Ecto neural progenitor cell (in vitro differentiated cells): Measurements from ENCODE around the gene SCRT2.
A peak's percentile ranks its signal among the peaks of the same experiment; 100 is the strongest.

Source experiments
- DNase-seq: peaks from one replicate; pipeline ENCODE4 v3.0.0-alpha.2; 2018; ENCODE audit warnings: low spot score

SCRT2 gene

GRCh38 chr20:672963-673602 is 2.5 kb downstream of the SCRT2 start:
- DNase-seq: no peak

GRCh38 chr20:671252-672030 is 4.2 kb downstream of the SCRT2 start:
- DNase-seq: no peak

- DNase-seq: no peak
Measured at GRCh38 chr20:669573-669972, 6.0 kb downstream of the SCRT2 start.

- no peak for DNase-seq
Measured at GRCh38 chr20:668638-669037, 7.0 kb downstream of the SCRT2 start.

- DNase-seq: no peak
Measured at GRCh38 chr20:668050-668449, 7.6 kb downstream of the SCRT2 start.

GRCh38 chr20:667351-668034 is 8.1 kb downstream of the SCRT2 start:
- peak; percentile 79 for DNase-seq

- DNase-seq: no peak
Measured at GRCh38 chr20:666877-667276, 8.7 kb downstream of the SCRT2 start.

GRCh38 chr20:665276-665675 is 10.3 kb downstream of the SCRT2 start:
- DNase-seq: no peak

DNA sequence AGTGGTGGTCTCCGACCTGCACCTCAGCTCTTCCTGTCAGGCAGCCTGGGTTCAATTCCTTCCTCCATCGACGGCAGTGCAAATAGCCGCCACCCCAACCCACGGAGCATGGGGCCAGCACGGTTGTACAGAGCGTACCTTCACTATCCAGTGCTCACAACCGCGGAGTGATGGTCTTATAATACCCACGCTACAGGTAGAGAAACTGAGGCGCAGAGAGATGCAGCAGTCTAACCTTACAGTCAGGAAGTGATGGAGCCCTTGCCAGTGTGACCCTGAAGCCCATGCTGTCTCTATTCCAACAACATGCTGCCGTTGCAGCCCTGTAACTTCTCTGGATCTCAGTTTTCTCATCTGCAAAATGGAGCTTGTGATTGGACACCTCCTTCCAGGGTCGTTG is 11.0 kb downstream of the SCRT2 start:
- no peak for DNase-seq

DNA sequence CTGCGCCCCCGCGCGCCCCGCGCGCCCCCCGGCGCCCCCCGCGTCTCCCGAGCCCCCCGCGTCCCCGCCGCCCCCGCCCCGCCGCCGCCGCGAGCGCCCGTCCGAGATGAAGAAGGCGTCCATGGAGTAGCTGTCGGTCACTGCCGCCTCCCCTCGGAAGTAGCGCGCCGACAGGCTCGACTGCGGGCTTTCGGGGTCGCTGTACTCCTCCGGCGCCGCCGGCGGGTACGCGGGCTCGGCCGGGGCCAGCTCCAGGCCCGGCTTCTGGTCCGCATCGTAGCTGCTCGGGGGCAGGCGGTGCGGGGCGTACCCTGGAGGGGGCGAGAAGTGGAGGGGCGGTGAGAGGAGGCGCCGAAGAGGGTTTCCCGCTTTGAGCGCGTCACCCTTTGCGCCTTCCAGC is 11.5 kb downstream of the SCRT2 start:
- DNase-seq: no peak

DNA sequence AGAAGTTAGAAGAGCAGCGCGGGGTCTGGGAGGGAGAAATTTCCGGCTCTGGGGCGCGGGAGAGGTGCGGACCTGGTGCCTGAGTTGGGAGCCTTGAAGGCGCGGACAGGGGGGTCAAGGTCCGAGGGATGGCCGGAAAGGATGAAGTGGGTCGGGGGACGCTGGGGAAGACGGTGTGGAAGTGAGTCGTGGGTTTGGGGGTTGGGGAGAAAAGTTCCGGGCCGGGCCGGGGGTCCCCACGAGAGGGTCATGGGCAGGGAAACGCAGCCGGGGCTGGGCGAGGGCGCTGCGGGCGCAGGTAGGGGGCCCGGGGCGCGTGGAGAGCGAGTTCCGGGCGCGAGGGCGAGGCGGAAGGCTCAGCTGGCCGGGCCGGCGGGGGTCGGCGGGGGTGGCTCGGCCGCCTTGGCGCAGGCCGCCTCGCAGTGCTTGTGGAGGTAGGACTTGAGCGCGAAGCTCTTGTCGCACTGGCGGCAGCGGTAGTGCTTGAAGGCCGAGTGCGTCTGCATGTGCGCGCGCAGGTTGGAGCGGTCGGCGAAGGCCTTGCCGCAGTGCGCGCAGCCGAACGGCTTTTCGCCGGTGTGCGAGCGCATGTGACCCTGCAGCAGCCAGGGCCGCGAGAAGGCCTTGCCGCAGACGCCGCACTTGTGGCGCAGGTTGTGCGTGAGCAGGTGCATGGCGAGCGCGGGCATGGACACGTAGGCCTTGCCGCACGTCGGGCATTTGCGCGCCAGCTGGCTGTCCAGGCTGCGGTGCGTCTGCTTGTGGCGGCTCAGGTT is 12.1 kb downstream of the SCRT2 start:
- DNase-seq: no peak

DNA sequence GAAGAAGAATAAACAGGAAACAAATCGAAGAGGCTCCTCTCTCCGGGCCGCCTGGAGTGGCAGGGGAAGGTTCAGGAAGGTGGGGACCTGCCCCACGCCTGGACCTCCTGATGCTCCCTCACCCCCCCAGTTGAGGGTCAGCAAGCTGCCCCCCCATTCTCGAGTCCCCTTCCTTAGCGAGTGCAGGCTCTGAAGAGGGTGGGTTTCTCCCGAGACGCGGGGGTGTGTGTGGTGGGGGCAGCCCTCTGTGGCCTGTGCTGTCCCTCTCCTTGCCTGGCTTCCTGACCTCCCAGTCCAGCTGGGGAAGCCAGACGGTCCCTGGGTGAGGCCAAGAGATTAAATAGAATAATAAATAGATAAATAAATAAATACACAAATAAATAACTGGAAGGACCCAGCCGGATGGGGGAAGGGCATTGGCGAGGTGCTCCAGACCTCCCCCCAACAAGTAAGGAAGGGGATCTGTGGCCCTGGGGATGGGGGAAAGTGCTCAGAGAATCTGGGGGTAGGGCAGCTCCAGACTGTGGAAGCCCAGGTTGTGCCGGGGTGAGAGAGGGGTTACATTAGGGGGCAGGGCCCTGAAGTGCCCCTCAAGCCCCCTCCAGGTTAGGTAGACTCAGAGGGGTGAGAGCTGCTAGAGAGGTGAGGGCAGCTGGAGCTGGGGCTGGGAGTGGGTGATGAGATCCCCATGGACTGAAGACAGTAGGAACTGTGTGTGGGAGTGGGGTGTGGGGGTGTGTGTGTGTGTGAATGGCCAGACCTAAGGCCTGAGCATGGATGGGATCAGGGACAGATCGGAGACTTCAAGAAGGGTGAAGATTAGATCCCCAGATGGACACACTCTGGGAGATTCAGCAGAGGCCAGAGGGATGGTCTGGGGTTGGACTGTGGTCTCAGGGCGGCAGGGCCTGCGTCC is 13.1 kb downstream of the SCRT2 start:
- DNase-seq: no peak

DNA sequence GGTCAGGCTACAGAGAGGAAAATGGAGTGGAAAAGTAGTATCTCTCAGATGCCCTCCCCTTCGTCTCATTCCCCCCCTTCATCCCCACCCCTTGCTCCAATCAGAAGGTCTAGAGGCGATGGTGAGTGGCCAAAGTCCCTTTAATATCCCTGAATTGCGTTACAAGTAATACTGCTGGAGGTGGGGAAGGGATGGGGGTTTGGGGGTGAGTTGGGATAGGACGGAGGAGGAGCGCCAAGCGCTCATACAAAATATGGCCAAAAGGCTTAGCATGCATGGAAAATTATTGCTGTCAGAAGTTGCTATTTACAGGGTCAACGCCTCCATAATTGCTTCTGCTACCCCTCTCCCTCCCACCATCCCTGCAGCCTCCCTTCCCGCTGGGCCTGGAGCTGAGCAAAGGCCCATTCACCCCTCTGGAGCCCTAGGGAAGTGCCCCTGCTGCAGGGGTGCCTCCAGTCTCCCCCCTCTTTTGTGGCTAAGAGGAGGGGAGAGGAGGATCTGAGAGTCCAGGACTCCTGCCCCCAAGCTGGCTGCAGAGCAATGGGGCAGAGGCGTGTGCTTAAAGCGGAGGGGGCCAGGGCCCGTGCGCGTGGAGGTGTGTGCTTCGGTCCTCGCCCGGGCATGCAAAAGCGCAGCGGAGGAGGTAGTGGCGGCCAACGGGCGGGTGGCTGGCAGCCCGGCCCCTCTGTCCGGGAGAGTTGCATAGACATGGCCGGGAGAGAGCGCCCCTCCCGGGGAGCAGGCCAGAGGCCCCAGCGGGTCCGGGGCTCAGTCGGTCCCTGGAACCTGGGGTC is 13.9 kb downstream of the SCRT2 start:
- DNase-seq: no peak

- no peak for DNase-seq
Measured at GRCh38 chr20:658731-659291, 16.8 kb downstream of the SCRT2 start.

GRCh38 chr20:658202-658601 is 17.4 kb downstream of the SCRT2 start:
- DNase-seq: no peak

- no peak for DNase-seq
Measured at GRCh38 chr20:655726-656624, 19.6 kb downstream of the SCRT2 start.

DNA sequence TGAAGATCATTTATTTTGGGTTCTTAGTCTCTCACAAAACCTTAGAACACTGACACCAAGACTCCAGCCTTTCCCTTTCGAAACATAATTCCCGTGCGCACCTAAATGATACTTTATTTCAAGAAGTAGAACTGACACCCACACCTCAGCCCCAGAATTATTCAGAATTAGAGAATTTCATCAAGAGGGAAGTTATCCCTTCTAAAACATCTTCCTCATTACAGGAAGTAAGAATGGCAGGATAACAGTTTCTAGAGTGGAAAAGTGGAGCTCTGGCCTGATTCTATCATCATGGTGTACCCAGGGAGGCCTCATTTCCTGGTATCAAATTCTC is 21.2 kb downstream of the SCRT2 start:
- no peak for DNase-seq

GRCh38 chr20:653590-654416 is 21.8 kb downstream of the SCRT2 start:
- DNase-seq: no peak
